NB4 (cell line): Measurements from ENCODE around the gene SFMBT1.

Experiments used
- DNase-seq: peaks from one replicate; pipeline ENCODE4 v3.0.0; 2010; ENCODE audit warnings: low read depth
- H3K4me3 ChIP-seq: one replicate; pipeline ENCODE4 v1.5.1; 2011; ENCODE audit warnings: mild to moderate bottlenecking, low read depth, low read length, moderate library complexity
- MYC ChIP-seq: IDR thresholded peaks from 2 replicates; pipeline ENCODE4 v1.6.1; 2011; ENCODE audit warnings: low read depth, low read length
- POLR2A ChIP-seq: IDR thresholded peaks from 2 replicates; pipeline ENCODE4 v1.6.1; 2011; ENCODE audit warnings: mild to moderate bottlenecking; ENCODE audit not compliant: insufficient read length; ENCODE audit errors: extremely low read depth
- TF ChIP-seq, protein P1 (sequence below): IDR thresholded peaks from 2 replicates; pipeline ENCODE4 v1.6.1; 2011; ENCODE audit warnings: low read depth, low read length
- TF ChIP-seq, protein P2 (sequence below): IDR thresholded peaks from one replicate; pipeline ENCODE4 v1.5.1; 2012; ENCODE audit warnings: low read depth, low read length

Gene SFMBT1

DNA sequence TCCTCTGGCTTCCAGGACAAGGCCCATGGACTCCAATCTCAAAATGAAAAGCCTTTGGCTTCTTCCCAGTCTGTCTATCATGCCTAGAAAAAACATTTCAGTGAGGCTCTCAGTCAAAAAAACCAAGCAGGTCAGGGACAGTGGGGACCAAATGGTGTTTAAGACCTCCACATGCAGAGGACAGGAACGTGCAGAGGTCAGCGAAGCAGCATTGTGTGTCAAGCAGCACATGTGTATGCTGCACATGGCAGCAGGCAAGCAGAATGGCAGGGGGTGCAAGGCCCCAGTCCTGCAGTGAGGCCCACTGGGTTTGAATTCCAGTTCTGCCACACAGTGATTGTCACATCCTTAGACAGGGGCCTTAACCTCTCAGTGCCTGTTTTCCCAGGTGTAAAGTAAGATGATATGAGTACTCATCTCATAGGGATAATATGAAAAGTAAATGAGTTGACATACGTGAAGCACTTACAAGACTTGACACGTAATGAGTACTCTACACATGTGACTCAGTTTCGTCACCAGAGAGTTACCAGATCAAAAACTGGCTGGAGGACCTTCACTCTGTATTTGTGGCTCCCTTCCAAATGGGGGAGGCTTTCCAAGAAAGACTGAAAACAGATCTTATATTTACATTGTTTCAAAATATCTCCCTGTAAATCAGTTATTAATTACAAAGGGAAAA, 159.7 kb downstream of the SFMBT1 start:
- no peak overlapping the region for H3K4me3 ChIP-seq
- TF ChIP-seq, protein P1, sequence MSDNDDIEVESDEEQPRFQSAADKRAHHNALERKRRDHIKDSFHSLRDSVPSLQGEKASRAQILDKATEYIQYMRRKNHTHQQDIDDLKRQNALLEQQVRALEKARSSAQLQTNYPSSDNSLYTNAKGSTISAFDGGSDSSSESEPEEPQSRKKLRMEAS = no peak
- TF ChIP-seq, protein P2, sequence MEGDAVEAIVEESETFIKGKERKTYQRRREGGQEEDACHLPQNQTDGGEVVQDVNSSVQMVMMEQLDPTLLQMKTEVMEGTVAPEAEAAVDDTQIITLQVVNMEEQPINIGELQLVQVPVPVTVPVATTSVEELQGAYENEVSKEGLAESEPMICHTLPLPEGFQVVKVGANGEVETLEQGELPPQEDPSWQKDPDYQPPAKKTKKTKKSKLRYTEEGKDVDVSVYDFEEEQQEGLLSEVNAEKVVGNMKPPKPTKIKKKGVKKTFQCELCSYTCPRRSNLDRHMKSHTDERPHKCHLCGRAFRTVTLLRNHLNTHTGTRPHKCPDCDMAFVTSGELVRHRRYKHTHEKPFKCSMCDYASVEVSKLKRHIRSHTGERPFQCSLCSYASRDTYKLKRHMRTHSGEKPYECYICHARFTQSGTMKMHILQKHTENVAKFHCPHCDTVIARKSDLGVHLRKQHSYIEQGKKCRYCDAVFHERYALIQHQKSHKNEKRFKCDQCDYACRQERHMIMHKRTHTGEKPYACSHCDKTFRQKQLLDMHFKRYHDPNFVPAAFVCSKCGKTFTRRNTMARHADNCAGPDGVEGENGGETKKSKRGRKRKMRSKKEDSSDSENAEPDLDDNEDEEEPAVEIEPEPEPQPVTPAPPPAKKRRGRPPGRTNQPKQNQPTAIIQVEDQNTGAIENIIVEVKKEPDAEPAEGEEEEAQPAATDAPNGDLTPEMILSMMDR = no peak
- TF ChIP-seq POLR2A (no peak), MYC (no peak)
- no peak for DNase-seq

DNA sequence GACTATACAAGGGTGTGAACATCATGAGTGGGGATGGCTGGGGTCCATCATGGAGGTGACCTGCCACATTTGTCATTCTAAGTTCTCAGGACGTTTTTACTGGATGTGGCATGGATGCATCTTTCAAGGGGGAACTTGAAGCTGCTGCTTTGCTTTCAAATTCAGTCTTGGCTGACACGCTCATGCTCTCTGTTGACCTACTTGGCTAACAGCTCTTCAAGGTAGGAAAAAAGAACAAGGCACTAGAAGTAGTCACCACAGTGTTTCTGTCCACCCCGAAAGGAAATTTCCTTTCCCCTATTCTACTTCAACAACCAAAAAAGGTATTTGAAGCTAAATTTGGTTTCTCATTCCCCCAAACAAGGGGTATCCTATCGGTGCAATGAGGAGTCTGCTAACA, 163.5 kb downstream of the SFMBT1 start:
- TF ChIP-seq, protein P1 = no peak
- TF ChIP-seq MYC (no peak), POLR2A (no peak)
- TF ChIP-seq, protein P2 = no peak
- DNase-seq = no peak

DNA sequence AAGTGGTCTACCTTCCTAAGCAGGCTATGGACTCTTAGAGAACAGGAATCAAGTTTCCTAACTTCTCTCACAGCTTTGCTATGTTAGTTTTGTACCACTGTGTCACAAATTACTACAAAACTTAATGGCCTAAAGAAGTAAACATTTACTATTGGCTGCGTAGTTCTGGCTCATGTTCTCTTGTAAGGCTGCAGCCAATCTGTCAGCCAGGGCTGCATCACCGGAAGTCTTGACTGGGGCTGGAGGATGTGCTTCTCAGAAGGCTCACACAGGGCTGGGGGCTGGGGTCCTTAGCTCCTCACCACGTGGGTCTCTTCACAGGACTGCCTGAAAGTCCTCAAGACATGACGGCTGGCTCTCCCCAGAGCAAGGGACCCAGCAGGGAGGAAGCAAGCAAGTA, 164.0 kb downstream of the SFMBT1 start:
- DNase-seq = no peak
- H3K4me3 ChIP-seq = no peak overlapping the region
- no peak for TF ChIP-seq POLR2A
- TF ChIP-seq, protein P1 = no peak
- TF ChIP-seq, protein P2 = no peak

More for the DNA sequence above, 163.5 kb downstream of the SFMBT1 start:
- H3K4me3 ChIP-seq = no peak overlapping the region

DNA sequence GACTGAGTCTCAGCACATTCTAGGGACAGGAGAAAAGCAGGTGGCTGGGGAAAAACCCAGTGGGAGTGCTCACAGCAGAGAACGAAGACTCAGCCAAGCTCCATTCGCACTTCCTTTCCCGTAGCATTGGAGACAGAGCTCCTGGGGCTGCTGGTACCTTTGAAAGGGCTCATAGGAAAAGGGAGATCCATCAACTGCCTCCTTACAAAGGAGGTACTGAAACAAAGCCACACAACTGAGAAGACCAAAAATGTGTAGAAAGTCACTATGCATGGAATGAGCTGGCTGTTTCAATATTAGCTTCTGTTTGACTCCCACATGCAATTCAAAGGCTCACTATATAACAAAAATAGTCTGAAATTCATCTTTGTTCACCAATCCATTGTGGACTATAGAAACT, 165.4 kb downstream of the SFMBT1 start:
- no peak for DNase-seq
- H3K4me3 ChIP-seq = no peak overlapping the region
- TF ChIP-seq, protein P1 = no peak
- TF ChIP-seq MYC = no peak
- TF ChIP-seq, protein P2 = no peak
- TF ChIP-seq POLR2A = no peak

DNA sequence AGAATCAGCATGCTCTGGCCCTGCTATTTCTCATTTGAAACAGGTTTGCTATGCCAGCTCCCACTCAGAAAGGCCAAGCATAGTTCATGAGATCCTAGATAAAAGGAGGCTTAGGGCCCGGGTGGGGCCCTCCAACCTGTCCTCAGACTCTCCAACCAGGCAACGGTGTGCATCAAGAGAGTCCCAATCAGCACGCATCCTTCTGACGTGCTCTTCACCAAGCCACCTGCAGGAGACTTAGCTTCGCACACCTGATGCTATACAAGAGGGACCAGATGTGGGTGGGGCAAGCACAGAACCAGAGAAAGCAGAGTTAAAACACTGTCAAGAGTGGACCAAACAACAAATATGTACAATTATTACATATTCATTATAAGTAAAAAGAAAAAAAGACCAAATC, 165.8 kb downstream of the SFMBT1 start:
- no peak overlapping the region for H3K4me3 ChIP-seq
- TF ChIP-seq, protein P2 = no peak
- TF ChIP-seq MYC (no peak), POLR2A (no peak)
- TF ChIP-seq, protein P1 = no peak
- DNase-seq = no peak
